ENCODE data around the gene FRMPD4. TPM values are rescaled to one million over a fixed set of nuclear protein-coding genes. Genes with fewer than 3 reads are reported as not detected.

Gene FRMPD4
- total RNA-seq, 1 experiment from 2014 or later = 0.24 TPM

- no peak overlapping the region for H3K27ac Mint-ChIP-seq
These were observed 288.1 kb downstream of the FRMPD4 start for GRCh38 chrX:12426420-12426819.

More at GRCh38 chrX:12426420-12426819, 288.1 kb downstream of the FRMPD4 start:
- no peak overlapping the region for H3K23ac ChIP-seq (ENCODE audit: insufficient read length, low read depth, low read length)
- WGBS (ENCODE audit: extremely low coverage, insufficient read length, low lambda C conversion rate) = no CpG with 5 or more reads among the region's 2 CpGs
- no peaks in the 10 kb centered on the region for H3K79me1 ChIP-seq (ENCODE audit: insufficient read depth, low read depth, low read length, poor library complexity, severe bottlenecking)
- no peak overlapping the region for H3K27ac ChIP-seq (ENCODE audit: insufficient read length, low read depth, low read length)
- no peaks in the 10 kb centered on the region for H3K23me2 ChIP-seq (ENCODE audit: insufficient read length, low read depth, low read length, poor library complexity, severe bottlenecking)
- no peak overlapping the region for H2BK15ac ChIP-seq (ENCODE audit: low read depth, low read length)
- peaks cover 10 to 17% of the 10 kb centered on the region in 2 experiments for H3K4me1 Mint-ChIP-seq
- H3K4me2 ChIP-seq (ENCODE audit: insufficient read depth, insufficient read length, low read length) = no peak overlapping the region
- H3K9me3 ChIP-seq (ENCODE audit: control insufficient read depth, low read depth, low read length) = peaks cover 4% of the 10 kb centered on the region
- no peaks in the 10 kb centered on the region for H3K79me2 ChIP-seq (ENCODE audit: insufficient read depth, low read length)
- no peak for DNase-seq
- no peak overlapping the region for H2BK20ac ChIP-seq (ENCODE audit: low read depth, low read length, poor library complexity, severe bottlenecking)
- H3K18ac ChIP-seq (ENCODE audit: insufficient read length, low read depth, low read length) = no peak overlapping the region
- H3K27me3 ChIP-seq (ENCODE audit: insufficient read depth, low read length) = no peaks in the 10 kb centered on the region
- no peak overlapping the region for H3T11ph ChIP-seq (ENCODE audit: low read length)
- no peak overlapping the region for H2BK5ac ChIP-seq (ENCODE audit: insufficient read length, low read length)
- H3K4ac ChIP-seq (ENCODE audit: low read depth, low read length) = no peak overlapping the region
- peaks cover 0 to 3% (median 2%) of the 10 kb centered on the region in 3 experiments; a peak in 3 of 7 replicates for H3K36me3 Mint-ChIP-seq (ENCODE audit: insufficient read depth in 1 of 3, low read depth in 3 of 3)
- no peak overlapping the region for H2AFZ ChIP-seq (ENCODE audit: low read length)
- no peak overlapping the region for H3K4me3 Mint-ChIP-seq
- H4K20me1 ChIP-seq (ENCODE audit: control insufficient read depth, insufficient read depth, insufficient read length) = no peaks in the 10 kb centered on the region
- no peak overlapping the region for H4K5ac ChIP-seq (ENCODE audit: insufficient read length, low read depth, low read length)
- no peaks in the 10 kb centered on the region; the same call in 1 of the 2 replicates for H3K27me3 Mint-ChIP-seq (ENCODE audit: low read depth)
- H3K14ac ChIP-seq (ENCODE audit: insufficient read depth, low read length) = no peak overlapping the region
- no peak overlapping the region for H4K91ac ChIP-seq (ENCODE audit: insufficient read length, low read depth, low read length)
- no peak overlapping the region for H3K9ac ChIP-seq (ENCODE audit: extremely low read depth, insufficient read length, low read length)
- H3K9me3 Mint-ChIP-seq = peaks cover 64 to 75% of the 10 kb centered on the region in 2 experiments
- H2AK5ac ChIP-seq (ENCODE audit: insufficient read length, low read length) = no peak overlapping the region
- no peak overlapping the region for H2BK120ac ChIP-seq (ENCODE audit: low read depth, low read length, poor library complexity, severe bottlenecking)
- no peak overlapping the region for H4K8ac ChIP-seq (replicated peaks; ENCODE audit: insufficient read length, low read depth, low read length)
- no peak for TF ChIP-seq CTCF (conservative IDR thresholded peaks at IDR 0.05)
- no peak overlapping the region for H2BK12ac ChIP-seq (ENCODE audit: insufficient read length, low read depth, low read length)
- no peak overlapping the region for H3K56ac ChIP-seq (ENCODE audit: insufficient read length, low read depth, low read length)
- peaks cover 2% of the 10 kb centered on the region; the same call in 1 of the 2 replicates for H3K4me1 ChIP-seq (ENCODE audit: insufficient read depth, low read length)

Measured in H9 (cell line).